Measurements from ENCODE around the gene TMEM254. TPM values are rescaled to one million over a fixed set of nuclear protein-coding genes. Genes with fewer than 3 reads are reported as not detected.

Gene TMEM254
- total and polyA plus RNA-seq, 9 of the 15 experiments (the other 6 are each of a cell fraction or from before 2014, with no cell fraction given): 0.59 to 4.7 (median 1.9) TPM

DNA sequence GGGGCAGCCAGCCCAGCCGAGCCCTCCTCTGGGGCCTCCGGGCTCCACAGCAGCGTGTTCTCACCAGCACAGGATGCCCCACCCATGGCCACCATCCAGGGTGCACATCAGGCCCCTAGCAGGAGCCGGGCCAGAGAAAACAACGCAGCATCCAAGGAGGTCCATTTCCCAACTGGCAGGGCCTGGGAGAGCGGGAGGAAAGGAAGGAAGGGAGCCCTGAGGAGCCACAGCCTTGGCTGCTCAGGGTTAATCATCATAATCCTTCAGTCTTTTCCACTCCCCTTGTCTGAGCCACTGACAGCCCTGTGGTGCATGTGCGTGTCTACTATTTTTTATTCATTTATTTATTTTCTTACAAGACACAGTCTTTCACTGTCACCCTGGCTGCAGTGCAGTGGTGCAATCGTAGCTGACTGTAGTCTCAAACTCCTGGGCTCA is 57.7 kb downstream of the TMEM254 start (continued):
- TF ChIP-seq, protein P1, sequence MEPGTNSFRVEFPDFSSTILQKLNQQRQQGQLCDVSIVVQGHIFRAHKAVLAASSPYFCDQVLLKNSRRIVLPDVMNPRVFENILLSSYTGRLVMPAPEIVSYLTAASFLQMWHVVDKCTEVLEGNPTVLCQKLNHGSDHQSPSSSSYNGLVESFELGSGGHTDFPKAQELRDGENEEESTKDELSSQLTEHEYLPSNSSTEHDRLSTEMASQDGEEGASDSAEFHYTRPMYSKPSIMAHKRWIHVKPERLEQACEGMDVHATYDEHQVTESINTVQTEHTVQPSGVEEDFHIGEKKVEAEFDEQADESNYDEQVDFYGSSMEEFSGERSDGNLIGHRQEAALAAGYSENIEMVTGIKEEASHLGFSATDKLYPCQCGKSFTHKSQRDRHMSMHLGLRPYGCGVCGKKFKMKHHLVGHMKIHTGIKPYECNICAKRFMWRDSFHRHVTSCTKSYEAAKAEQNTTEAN (CRISPR knock-in tag; IDR thresholded peaks at IDR 0.05): no peak
- TF ChIP-seq MYC (IDR thresholded peaks at IDR 0.05; ENCODE audit: low read depth, low read length) (no peak), MYC (CRISPR knock-in tag; IDR thresholded peaks at IDR 0.05; ENCODE audit: borderline replicate concordance, low read depth) (no peak)
- TF ChIP-seq, protein P2, sequence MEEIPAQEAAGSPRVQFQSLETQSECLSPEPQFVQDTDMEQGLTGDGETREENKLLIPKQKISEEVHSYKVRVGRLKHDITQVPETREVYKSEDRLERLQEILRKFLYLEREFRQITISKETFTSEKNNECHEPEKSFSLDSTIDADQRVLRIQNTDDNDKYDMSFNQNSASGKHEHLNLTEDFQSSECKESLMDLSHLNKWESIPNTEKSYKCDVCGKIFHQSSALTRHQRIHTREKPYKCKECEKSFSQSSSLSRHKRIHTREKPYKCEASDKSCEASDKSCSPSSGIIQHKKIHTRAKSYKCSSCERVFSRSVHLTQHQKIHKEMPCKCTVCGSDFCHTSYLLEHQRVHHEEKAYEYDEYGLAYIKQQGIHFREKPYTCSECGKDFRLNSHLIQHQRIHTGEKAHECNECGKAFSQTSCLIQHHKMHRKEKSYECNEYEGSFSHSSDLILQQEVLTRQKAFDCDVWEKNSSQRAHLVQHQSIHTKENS (CRISPR knock-in tag; IDR thresholded peaks at IDR 0.05): no peak

DNA sequence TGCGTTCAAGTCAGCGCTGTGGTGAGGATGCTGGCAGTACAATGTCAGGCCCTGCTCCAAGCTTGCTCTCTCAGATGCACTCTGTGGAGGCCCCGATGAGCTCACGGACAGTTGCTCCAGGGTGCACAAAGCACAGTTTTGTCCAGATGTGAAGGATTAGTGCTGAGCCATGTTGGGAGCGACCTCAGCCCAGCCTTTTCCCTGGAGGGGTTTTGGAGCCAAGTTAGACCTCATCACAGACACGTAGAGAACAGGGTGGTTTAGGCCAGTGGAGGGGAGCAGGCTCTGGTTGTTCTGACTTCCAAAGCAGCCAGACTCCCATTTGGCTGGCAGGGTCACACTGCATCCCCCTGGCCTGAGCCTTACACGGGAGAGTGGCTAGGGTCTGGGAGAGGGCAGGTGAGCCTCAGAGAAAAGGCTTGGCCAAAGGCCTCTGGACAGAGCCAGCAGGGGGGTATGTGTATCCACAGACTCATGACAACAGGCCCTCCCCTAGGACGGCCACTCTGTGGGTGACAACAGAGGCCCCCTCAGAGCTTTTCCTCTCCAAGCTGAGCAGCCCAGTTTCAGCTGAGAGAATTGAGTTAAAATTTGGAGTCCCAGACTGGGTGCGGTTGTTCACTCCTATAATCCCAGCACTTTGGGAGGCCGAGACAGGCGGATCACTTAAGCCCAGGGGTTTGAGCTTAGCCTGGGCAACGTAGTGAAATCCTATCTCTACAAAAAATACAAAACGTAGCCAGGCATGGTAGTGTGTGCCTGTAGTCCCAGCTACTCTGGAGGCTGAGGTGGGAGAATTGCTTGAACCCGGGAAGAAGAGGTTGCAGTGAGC is 58.8 kb downstream of the TMEM254 start:
- no TSS peak for BruUV-seq (replicated peaks)
- no peak overlapping the region for H3K4me3 ChIP-seq
- CTCF ChIA-PET (ENCODE audit: low intra/inter-chr PET ratio): no interaction called here
- H3K9me1 ChIP-seq (ENCODE audit: control insufficient read depth, insufficient read depth, low read length): no peaks in the 10 kb centered on the region
- POLR2A ChIA-PET: interaction anchor here (0.7 kb wide), 1 partner anchor 84 kb away, joined by 3 read pairs; no protein-coding TSS in a partner anchor
- WGBS (ENCODE audit: insufficient coverage, low coverage, missing lambda C conversion rate): under 1% methylated on average over 14 of the region's 14 CpGs
- no peaks in the 10 kb centered on the region for H3K9me3 ChIP-seq (replicated peaks; ENCODE audit: control insufficient read depth, insufficient read depth, low read depth, low read length)
- no peak overlapping the region for H3K27ac ChIP-seq (ENCODE audit: extremely low read depth, low read depth, low read length)
- no peak overlapping the region for H2AFZ ChIP-seq (ENCODE audit: low read depth, low read length)
- DNase-seq (ENCODE audit: extremely low read depth in 1 of 4, low spot score in 3 of 4) (no peak), ATAC-seq (peak; percentile 33; the same call in 2 of the 3 replicates), FAIRE-seq (peak; percentile 56)
- H4K20me1 ChIP-seq (replicated peaks; ENCODE audit: control insufficient read depth, insufficient read depth, low read length): no peaks in the 10 kb centered on the region; the same call in 1 of the 2 replicates
- in situ Hi-C loops (cut with MboI) (no loop called here), intact Hi-C loops (cut with micrococcal nuclease) (no loop called here)
- no peak overlapping the region for H3K9ac ChIP-seq (ENCODE audit: insufficient read depth in 1 of 2, low read depth in 2 of 2, low read length in 2 of 2)
- no peaks in the 10 kb centered on the region for H3K79me2 ChIP-seq (ENCODE audit: control insufficient read depth, insufficient read depth, low read length)
- H3K4me2 ChIP-seq (ENCODE audit: insufficient read depth, low read length): no peak overlapping the region
- peaks cover 0 to 5% of the 10 kb centered on the region in 2 experiments; a peak in 1 of 5 replicates for H3K4me1 ChIP-seq (replicated peaks in 1 of 2; ENCODE audit: control insufficient read depth in 2 of 2, insufficient read depth in 2 of 2, low read length in 2 of 2)
- H3K36me3 ChIP-seq (ENCODE audit: control insufficient read depth, insufficient read depth, low read length): no peaks in the 10 kb centered on the region
- H3K27me3 ChIP-seq (ENCODE audit: control insufficient read depth in 2 of 2, insufficient read depth in 2 of 2, low read length in 2 of 2): peaks cover 37 to 71% of the 10 kb centered on the region in 2 experiments
- no peak for TF ChIP-seq FOXJ2 (tag; IDR thresholded peaks at IDR 0.05)
- TF ChIP-seq HDAC8 (tag; IDR thresholded peaks at IDR 0.05): no peak
- TF ChIP-seq ZNF217 (CRISPR knock-in tag; IDR thresholded peaks at IDR 0.05): no peak
- no peak for TF ChIP-seq YY1 (IDR thresholded peaks at IDR 0.05; ENCODE audit: borderline replicate concordance in 1 of 3, control insufficient read depth in 1 of 3, extremely low read depth in 1 of 3, insufficient read depth in 3 of 3, insufficient read length in 1 of 3, insufficient replicate concordance in 2 of 3, low read depth in 1 of 3, low read length in 2 of 3)
- no peak for TF ChIP-seq ZNF778 (CRISPR knock-in tag; IDR thresholded peaks at IDR 0.05)
- TF ChIP-seq ZFX (CRISPR knock-in tag; IDR thresholded peaks at IDR 0.05): no peak
- TF ChIP-seq L3MBTL2 (IDR thresholded peaks at IDR 0.05): no peak
- TF ChIP-seq, protein P3, sequence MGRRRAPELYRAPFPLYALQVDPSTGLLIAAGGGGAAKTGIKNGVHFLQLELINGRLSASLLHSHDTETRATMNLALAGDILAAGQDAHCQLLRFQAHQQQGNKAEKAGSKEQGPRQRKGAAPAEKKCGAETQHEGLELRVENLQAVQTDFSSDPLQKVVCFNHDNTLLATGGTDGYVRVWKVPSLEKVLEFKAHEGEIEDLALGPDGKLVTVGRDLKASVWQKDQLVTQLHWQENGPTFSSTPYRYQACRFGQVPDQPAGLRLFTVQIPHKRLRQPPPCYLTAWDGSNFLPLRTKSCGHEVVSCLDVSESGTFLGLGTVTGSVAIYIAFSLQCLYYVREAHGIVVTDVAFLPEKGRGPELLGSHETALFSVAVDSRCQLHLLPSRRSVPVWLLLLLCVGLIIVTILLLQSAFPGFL (CRISPR knock-in tag; IDR thresholded peaks at IDR 0.05): no peak
- no peak for TF ChIP-seq ZNF699 (CRISPR knock-in tag; IDR thresholded peaks at IDR 0.05; ENCODE audit: insufficient replicate concordance)
- no peak for TF ChIP-seq LEF1 (IDR thresholded peaks at IDR 0.05)
